ENCODE results near the gene VDR.
"Not testable (repeated sequence)": the region's sequence is repeated elsewhere in the genome, so short reads cannot be mapped to it uniquely, and the experiment has no call there.

VDR gene

GRCh38 chr12:47844264-47845019 lies 60.4 kb downstream of the VDR start:
- no peak for DNase-seq

- no peak for DNase-seq
These were observed 61.4 kb downstream of the VDR start for GRCh38 chr12:47843226-47843980.

- DNase-seq = not testable (repeated sequence)
These were observed 62.3 kb downstream of the VDR start for GRCh38 chr12:47842543-47842942.

- DNase-seq = no peak
These were observed 62.9 kb downstream of the VDR start for GRCh38 chr12:47841910-47842309.

GRCh38 chr12:47841501-47841900 lies 63.3 kb downstream of the VDR start:
- no peak for DNase-seq

- no peak for DNase-seq
These were observed 64.2 kb downstream of the VDR start for GRCh38 chr12:47840571-47840970.

GRCh38 chr12:47839214-47839876 lies 65.4 kb downstream of the VDR start:
- DNase-seq = no peak

GRCh38 chr12:47838286-47838931 lies 66.4 kb downstream of the VDR start:
- peak in 1 of 5 donors; percentile 34 for DNase-seq

- DNase-seq = peak in 4 of 5 donors; percentile 50 to 69 (median 58)
These were observed 67.3 kb downstream of the VDR start for GRCh38 chr12:47837190-47838171.

- no peak for DNase-seq
These were observed 69.0 kb downstream of the VDR start for GRCh38 chr12:47835831-47836155.

- DNase-seq = no peak
These were observed 69.6 kb downstream of the VDR start for GRCh38 chr12:47835006-47835830.

GRCh38 chr12:47834199-47834903 lies 70.4 kb downstream of the VDR start:
- DNase-seq = no peak

GRCh38 chr12:47833591-47834012 lies 71.2 kb downstream of the VDR start:
- DNase-seq = no peak

- DNase-seq = peak in 1 of 5 donors; percentile 37
These were observed 72.4 kb downstream of the VDR start for GRCh38 chr12:47832263-47832933.

- DNase-seq = no peak
These were observed 75.2 kb downstream of the VDR start for GRCh38 chr12:47829584-47829983.

- DNase-seq = no peak
These were observed 75.8 kb downstream of the VDR start for GRCh38 chr12:47828976-47829482.

- no peak for DNase-seq
These were observed 76.5 kb downstream of the VDR start for GRCh38 chr12:47828008-47828975.

- DNase-seq = no peak
These were observed 79.6 kb downstream of the VDR start for GRCh38 chr12:47825173-47825639.

Data from T-helper 1 cell (primary cell).